Measurements from ENCODE around the gene KCTD15. TPM values are rescaled to one million over a fixed set of nuclear protein-coding genes. Genes with fewer than 3 reads are reported as not detected.

Gene KCTD15
- total RNA-seq, 1 experiment from 2014 or later, result 41.5 TPM

DNA sequence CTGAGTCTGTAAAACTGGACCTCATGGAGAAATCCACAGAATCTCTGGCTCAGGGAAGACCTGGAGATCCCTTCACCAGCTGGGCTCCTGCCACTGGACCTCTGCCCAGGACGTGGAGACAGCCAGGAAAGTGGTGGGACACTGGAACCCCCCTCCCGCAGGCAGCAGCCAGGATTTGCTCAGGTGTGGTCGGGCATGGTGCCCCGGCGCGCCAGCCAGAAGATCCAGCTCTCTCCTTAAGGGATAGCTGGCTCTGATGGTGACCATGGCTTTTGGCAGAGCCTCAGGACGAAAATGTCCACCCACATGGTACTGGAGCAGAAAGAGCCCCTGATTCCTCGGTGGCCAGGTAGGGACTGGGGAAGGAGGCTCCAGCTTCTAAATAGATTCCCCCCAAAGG lies 26.6 kb upstream of the KCTD15 start:
- H3K4me1 Mint-ChIP-seq, result no peaks in the 10 kb centered on the region
- H3K36me3 Mint-ChIP-seq, result no peaks in the 10 kb centered on the region
- no peak for ATAC-seq
- POLR2A ChIA-PET, result interaction anchor here (0.7 kb wide), 1 partner anchor 9 kb away, joined by 3 read pairs; no protein-coding TSS in a partner anchor
- TF ChIP-seq E2F1 (CRISPR knock-in tag; IDR thresholded peaks at IDR 0.05) (no peak), JUN (CRISPR knock-in tag; IDR thresholded peaks at IDR 0.05) (no peak), ZNF138 (CRISPR knock-in tag; conservative IDR thresholded peaks at IDR 0.05) (no peak), FOXJ3 (CRISPR knock-in tag; IDR thresholded peaks at IDR 0.05; ENCODE audit: borderline replicate concordance) (no peak), ZSCAN18 (CRISPR knock-in tag; IDR thresholded peaks at IDR 0.05) (no peak), MYBL2 (CRISPR knock-in tag; IDR thresholded peaks at IDR 0.05) (no peak), PRRX2 (CRISPR knock-in tag; IDR thresholded peaks at IDR 0.05) (no peak), OVOL2 (CRISPR knock-in tag; IDR thresholded peaks at IDR 0.05; ENCODE audit: borderline replicate concordance) (no peak), SP1 (CRISPR knock-in tag; conservative IDR thresholded peaks at IDR 0.05) (no peak), PRDM15 (CRISPR knock-in tag; IDR thresholded peaks at IDR 0.05) (no peak), FOXP4 (CRISPR knock-in tag; IDR thresholded peaks at IDR 0.05) (no peak), SOX15 (CRISPR knock-in tag; IDR thresholded peaks at IDR 0.05) (no peak)
- TF ChIP-seq, protein P1, sequence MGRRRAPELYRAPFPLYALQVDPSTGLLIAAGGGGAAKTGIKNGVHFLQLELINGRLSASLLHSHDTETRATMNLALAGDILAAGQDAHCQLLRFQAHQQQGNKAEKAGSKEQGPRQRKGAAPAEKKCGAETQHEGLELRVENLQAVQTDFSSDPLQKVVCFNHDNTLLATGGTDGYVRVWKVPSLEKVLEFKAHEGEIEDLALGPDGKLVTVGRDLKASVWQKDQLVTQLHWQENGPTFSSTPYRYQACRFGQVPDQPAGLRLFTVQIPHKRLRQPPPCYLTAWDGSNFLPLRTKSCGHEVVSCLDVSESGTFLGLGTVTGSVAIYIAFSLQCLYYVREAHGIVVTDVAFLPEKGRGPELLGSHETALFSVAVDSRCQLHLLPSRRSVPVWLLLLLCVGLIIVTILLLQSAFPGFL (CRISPR knock-in tag; IDR thresholded peaks at IDR 0.05; ENCODE audit: borderline replicate concordance), result no peak
- TF ChIP-seq, protein P2, sequence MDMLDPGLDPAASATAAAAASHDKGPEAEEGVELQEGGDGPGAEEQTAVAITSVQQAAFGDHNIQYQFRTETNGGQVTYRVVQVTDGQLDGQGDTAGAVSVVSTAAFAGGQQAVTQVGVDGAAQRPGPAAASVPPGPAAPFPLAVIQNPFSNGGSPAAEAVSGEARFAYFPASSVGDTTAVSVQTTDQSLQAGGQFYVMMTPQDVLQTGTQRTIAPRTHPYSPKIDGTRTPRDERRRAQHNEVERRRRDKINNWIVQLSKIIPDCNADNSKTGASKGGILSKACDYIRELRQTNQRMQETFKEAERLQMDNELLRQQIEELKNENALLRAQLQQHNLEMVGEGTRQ (CRISPR knock-in tag; IDR thresholded peaks at IDR 0.05), result no peak
- TF ChIP-seq, protein P3, sequence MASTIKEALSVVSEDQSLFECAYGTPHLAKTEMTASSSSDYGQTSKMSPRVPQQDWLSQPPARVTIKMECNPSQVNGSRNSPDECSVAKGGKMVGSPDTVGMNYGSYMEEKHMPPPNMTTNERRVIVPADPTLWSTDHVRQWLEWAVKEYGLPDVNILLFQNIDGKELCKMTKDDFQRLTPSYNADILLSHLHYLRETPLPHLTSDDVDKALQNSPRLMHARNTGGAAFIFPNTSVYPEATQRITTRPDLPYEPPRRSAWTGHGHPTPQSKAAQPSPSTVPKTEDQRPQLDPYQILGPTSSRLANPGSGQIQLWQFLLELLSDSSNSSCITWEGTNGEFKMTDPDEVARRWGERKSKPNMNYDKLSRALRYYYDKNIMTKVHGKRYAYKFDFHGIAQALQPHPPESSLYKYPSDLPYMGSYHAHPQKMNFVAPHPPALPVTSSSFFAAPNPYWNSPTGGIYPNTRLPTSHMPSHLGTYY (CRISPR knock-in tag; IDR thresholded peaks at IDR 0.05), result no peak
- CTCF ChIA-PET, result interaction anchor here (1.1 to 5.5 kb wide), 7 partner anchors 16 to 375 kb away, joined by 4 to 70 read pairs (median 6); no protein-coding TSS in a partner anchor
- no peak overlapping the region for H3K27ac Mint-ChIP-seq
- DNase-seq (ENCODE audit: low spot score), result no peak
- no peak overlapping the region for H3K4me3 Mint-ChIP-seq
- no peaks in the 10 kb centered on the region; the same call in 1 of the 2 replicates for H3K27me3 Mint-ChIP-seq (ENCODE audit: low read depth)
- H3K9me3 Mint-ChIP-seq, result no peaks in the 10 kb centered on the region

All from WTC11 (cell line).